ENCODE data around the gene MISP.

The MISP gene

DNA sequence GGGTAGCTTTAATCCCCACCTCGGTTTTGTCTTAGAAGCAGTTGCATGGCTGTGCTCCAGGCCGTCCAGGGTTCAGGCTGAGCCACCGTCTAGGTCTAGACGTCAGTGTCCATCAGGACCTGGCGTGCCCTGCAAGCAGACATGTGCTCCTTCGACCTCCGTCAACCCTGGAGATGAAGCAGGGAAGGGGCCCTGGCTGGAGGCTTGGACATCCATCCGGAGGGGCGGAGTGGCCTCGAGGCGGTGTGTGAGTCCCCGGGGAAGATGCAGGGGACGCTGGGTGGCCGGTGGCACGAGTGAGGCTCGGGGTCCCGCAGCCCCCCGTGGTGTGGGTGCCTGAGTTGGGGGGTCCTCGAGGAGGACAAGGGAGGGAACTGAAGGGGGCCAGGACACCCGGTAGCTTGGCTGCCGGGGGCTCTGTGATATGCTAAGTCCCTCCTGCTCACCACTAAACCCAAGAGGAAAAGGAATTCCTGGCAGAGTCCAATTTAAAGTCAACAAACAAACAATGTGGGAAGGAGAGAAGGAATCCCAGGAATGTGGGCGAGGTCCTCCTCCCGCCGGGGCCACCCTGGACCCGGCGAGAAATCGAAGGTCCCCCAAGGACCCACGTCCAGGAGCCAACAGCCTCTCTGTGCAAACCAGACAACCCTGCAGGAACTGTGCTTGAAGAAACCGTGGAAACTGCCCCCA, 31.4 kb downstream of the MISP start:
- WGBS, 2 experiments (ENCODE audit: insufficient coverage in 2 of 2), result 10 to 20% methylated on average over 14 to 25 of the region's 29 CpGs
- Histone ChIP-seq H3K4me3 (ENCODE audit: extremely low read depth, insufficient read depth, low read length, poor library complexity, severe bottlenecking) (peak overlapping the region; percentile 26), H3K9me3 (ENCODE audit: control insufficient read depth, low read length) (no peaks in the 10 kb centered on the region), H3K4me1 (ENCODE audit: control insufficient read depth, insufficient read depth, low read length, poor library complexity, severe bottlenecking) (peaks cover 7% of the 10 kb centered on the region), H3K36me3 (ENCODE audit: control insufficient read depth, insufficient read depth, low read length) (no peaks in the 10 kb centered on the region), H3K27ac (ENCODE audit: low read depth, low read length, severe bottlenecking) (peak overlapping the region; percentile 95)

GRCh38 chr19:782878-783668, 32.2 kb downstream of the MISP start:
- Histone ChIP-seq H3K27ac (ENCODE audit: low read depth, low read length, severe bottlenecking) (peak overlapping the region; percentile 95), H3K36me3 (ENCODE audit: control insufficient read depth, insufficient read depth, low read length) (no peaks in the 10 kb centered on the region), H3K9me3 (ENCODE audit: control insufficient read depth, low read length) (no peaks in the 10 kb centered on the region), H3K4me3 (ENCODE audit: extremely low read depth, insufficient read depth, low read length, poor library complexity, severe bottlenecking) (peak overlapping the region; percentile 26), H3K4me1 (ENCODE audit: control insufficient read depth, insufficient read depth, low read length, poor library complexity, severe bottlenecking) (peaks cover 7% of the 10 kb centered on the region)
- whole genome bisulfite sequencing, 2 experiments (ENCODE audit: insufficient coverage in 2 of 2), result 59 to 69% methylated on average over 23 to 27 of the region's 30 CpGs

DNA sequence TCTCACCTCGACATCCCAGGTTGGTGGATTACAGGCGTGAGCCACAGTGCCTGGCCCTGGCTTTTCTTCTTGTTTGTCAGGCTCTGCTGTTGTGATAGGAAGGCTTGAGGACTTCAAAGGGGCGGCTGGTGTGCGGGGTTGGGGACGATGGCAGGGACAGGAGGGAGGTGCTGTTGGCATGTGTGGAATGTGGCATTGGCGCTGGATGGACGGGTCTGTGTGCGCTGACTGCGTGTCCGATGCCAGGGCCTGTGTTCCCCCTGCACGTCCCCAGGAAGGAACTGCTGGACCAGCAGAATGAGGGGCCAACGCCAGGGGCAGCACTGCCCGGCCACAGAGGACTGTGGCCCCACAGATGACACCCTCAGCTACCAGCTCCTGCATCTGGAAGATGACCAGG, 33.6 kb downstream of the MISP start:
- H3K4me1 ChIP-seq (ENCODE audit: control insufficient read depth, insufficient read depth, low read length, poor library complexity, severe bottlenecking), result peaks cover 20% of the 10 kb centered on the region
- H3K9me3 ChIP-seq (ENCODE audit: control insufficient read depth, low read length), result no peaks in the 10 kb centered on the region
- no peak overlapping the region for H3K27ac ChIP-seq (ENCODE audit: low read depth, low read length, severe bottlenecking)
- 92 to 93% methylated on average over 10 to 13 of the region's 13 CpGs for WGBS, 2 experiments (ENCODE audit: insufficient coverage in 2 of 2)
- no peaks in the 10 kb centered on the region for H3K36me3 ChIP-seq (ENCODE audit: control insufficient read depth, insufficient read depth, low read length)
- H3K4me3 ChIP-seq (ENCODE audit: extremely low read depth, insufficient read depth, low read length, poor library complexity, severe bottlenecking), result no peak overlapping the region

DNA sequence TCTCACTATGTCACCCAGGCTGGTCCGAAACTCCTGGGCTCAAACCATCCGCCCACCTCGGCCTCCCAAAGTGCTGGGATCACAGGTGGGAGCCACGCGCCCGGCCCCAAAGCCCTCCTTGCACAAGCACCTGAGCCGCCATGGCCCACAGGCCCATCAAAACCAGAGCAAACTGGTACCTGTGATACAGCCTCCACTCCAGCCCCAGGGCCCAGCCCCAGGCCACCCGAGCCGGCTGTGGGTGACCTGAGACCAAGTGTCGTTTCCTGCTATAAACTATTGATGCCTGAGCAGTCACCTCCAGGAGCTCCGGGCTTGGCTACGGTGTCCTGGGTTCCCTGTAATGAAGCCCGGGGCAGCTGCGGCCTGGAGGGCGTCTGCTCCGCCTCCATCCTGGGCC, 36.6 kb downstream of the MISP start:
- Histone ChIP-seq H3K27ac (ENCODE audit: low read depth, low read length, severe bottlenecking) (no peak overlapping the region), H3K4me3 (ENCODE audit: extremely low read depth, insufficient read depth, low read length, poor library complexity, severe bottlenecking) (no peak overlapping the region), H3K36me3 (ENCODE audit: control insufficient read depth, insufficient read depth, low read length) (no peaks in the 10 kb centered on the region), H3K9me3 (ENCODE audit: control insufficient read depth, low read length) (no peaks in the 10 kb centered on the region), H3K4me1 (ENCODE audit: control insufficient read depth, insufficient read depth, low read length, poor library complexity, severe bottlenecking) (peaks cover 28% of the 10 kb centered on the region)
- WGBS, 2 experiments (ENCODE audit: insufficient coverage in 2 of 2), result 90 to 92% methylated on average over 15 to 16 of the region's 16 CpGs

GRCh38 chr19:788686-788982, 37.7 kb downstream of the MISP start:
- Histone ChIP-seq H3K36me3 (ENCODE audit: control insufficient read depth, insufficient read depth, low read length) (no peaks in the 10 kb centered on the region), H3K9me3 (ENCODE audit: control insufficient read depth, low read length) (no peaks in the 10 kb centered on the region), H3K4me1 (ENCODE audit: control insufficient read depth, insufficient read depth, low read length, poor library complexity, severe bottlenecking) (peaks cover 31% of the 10 kb centered on the region), H3K4me3 (ENCODE audit: extremely low read depth, insufficient read depth, low read length, poor library complexity, severe bottlenecking) (no peak overlapping the region), H3K27ac (ENCODE audit: low read depth, low read length, severe bottlenecking) (peak overlapping the region; percentile 97)
- 81 to 84% methylated on average over 9 to 11 of the region's 11 CpGs for WGBS, 2 experiments (ENCODE audit: insufficient coverage in 2 of 2)

DNA sequence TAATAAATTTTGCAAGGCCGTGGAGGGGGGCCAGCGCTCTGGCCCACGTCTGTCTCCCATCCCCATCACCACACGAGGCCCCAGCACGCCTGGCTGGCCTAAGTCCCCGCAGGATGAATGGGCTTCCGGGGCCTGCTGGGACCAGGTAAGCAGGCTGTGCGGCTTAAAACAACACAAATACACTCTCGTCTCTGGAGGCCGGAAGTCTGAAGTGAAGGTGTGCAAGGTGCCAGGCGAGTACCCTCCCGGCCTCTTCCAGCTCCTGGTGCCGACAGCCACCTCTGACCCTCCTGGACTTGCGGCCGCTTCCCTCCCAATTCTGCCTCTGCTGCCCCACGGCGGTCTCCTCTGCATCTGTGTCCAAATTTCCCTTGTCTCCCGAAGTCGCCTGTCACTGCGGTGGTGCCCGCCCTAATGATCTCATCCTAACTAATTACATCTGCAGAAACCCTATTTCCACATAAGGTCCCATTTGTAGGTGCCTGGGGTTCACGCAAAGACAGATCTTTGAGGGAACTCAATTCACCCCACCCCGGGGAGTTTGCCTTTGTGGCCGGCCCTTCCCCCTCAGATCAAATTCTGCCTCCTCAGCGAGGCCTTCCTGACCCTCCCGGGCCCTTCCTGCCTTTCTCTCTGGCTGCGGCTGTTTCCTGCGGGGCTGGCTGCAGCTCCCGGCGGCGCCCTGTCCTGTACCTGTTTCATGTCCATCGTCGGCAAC, 38.2 kb downstream of the MISP start:
- Histone ChIP-seq H3K4me3 (ENCODE audit: extremely low read depth, insufficient read depth, low read length, poor library complexity, severe bottlenecking) (no peak overlapping the region), H3K9me3 (ENCODE audit: control insufficient read depth, low read length) (no peaks in the 10 kb centered on the region), H3K36me3 (ENCODE audit: control insufficient read depth, insufficient read depth, low read length) (no peaks in the 10 kb centered on the region), H3K27ac (ENCODE audit: low read depth, low read length, severe bottlenecking) (peak overlapping the region; percentile 97), H3K4me1 (ENCODE audit: control insufficient read depth, insufficient read depth, low read length, poor library complexity, severe bottlenecking) (peaks cover 31% of the 10 kb centered on the region)
- 36 to 37% methylated on average over 29 to 30 of the region's 33 CpGs for WGBS, 2 experiments (ENCODE audit: insufficient coverage in 2 of 2)

DNA sequence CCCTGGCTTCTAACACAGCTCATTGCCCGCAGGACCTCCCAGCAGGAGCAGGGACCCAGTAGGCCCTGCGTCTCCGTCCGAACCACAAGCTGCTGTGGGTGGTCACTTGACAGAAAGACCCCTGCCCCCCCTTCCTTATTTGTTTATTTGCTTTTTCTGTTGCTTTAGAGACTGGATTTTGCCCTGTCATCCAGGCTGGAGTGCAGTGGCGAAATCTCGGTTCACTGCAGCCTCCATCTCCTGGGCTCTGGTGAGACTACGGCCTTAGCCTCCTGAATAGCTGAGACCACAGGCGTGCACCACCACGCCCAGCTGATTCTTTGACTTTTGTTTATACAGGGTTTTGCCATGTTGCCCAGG, 38.8 kb downstream of the MISP start:
- Histone ChIP-seq H3K4me3 (ENCODE audit: extremely low read depth, insufficient read depth, low read length, poor library complexity, severe bottlenecking) (no peak overlapping the region), H3K9me3 (ENCODE audit: control insufficient read depth, low read length) (no peaks in the 10 kb centered on the region), H3K4me1 (ENCODE audit: control insufficient read depth, insufficient read depth, low read length, poor library complexity, severe bottlenecking) (peaks cover 31% of the 10 kb centered on the region), H3K36me3 (ENCODE audit: control insufficient read depth, insufficient read depth, low read length) (no peaks in the 10 kb centered on the region), H3K27ac (ENCODE audit: low read depth, low read length, severe bottlenecking) (peak overlapping the region; percentile 97)
- WGBS, 2 experiments (ENCODE audit: insufficient coverage in 2 of 2), result 79 to 81% methylated on average over 6 to 9 of the region's 9 CpGs

GRCh38 chr19:791007-791566, 40.2 kb downstream of the MISP start:
- H3K27ac ChIP-seq (ENCODE audit: low read depth, low read length, severe bottlenecking), result no peak overlapping the region
- WGBS, 2 experiments (ENCODE audit: insufficient coverage in 2 of 2), result 94% methylated on average over 24 to 25 of the region's 26 CpGs
- no peak overlapping the region for H3K4me3 ChIP-seq (ENCODE audit: extremely low read depth, insufficient read depth, low read length, poor library complexity, severe bottlenecking)
- peaks cover 31% of the 10 kb centered on the region for H3K4me1 ChIP-seq (ENCODE audit: control insufficient read depth, insufficient read depth, low read length, poor library complexity, severe bottlenecking)
- no peaks in the 10 kb centered on the region for H3K9me3 ChIP-seq (ENCODE audit: control insufficient read depth, low read length)
- no peaks in the 10 kb centered on the region for H3K36me3 ChIP-seq (ENCODE audit: control insufficient read depth, insufficient read depth, low read length)

- WGBS, 2 experiments (ENCODE audit: insufficient coverage in 2 of 2), result 79 to 81% methylated on average over 4 to 6 of the region's 8 CpGs
- no peaks in the 10 kb centered on the region for H3K9me3 ChIP-seq (ENCODE audit: control insufficient read depth, low read length)
Observed at GRCh38 chr19:791567-792305, 40.8 kb downstream of the MISP start.

DNA sequence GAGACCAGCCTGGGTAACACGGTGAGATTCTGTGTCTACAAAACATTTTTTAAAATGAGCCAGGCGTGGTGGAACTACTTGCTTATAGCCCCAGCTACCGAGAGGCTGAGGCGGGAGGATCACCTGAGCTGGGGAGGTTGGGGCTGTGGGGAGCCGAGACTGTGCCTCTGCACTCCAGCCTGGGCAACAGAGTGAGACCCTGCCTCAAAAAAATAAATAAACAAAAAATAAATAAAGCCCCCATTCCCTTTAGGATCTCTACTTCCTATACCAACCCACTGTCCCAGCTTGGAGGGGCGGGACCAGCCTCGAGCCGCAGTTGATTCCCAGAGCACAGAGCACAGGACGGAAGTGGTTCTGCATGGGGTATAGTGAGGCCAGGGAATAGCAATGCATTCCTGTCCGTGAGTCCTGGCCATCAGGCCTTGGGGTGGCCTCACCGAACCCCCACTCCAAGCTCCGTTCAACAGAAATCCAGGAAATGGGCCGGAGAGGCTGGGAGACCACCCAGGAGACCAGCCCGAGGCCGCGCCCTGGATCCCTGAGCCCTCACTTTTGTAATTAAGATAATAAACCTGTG, 41.5 kb downstream of the MISP start:
- Histone ChIP-seq H3K9me3 (ENCODE audit: control insufficient read depth, low read length) (no peaks in the 10 kb centered on the region), H3K27ac (ENCODE audit: low read depth, low read length, severe bottlenecking) (no peak overlapping the region), H3K4me1 (ENCODE audit: control insufficient read depth, insufficient read depth, low read length, poor library complexity, severe bottlenecking) (peaks cover 31% of the 10 kb centered on the region), H3K4me3 (ENCODE audit: extremely low read depth, insufficient read depth, low read length, poor library complexity, severe bottlenecking) (no peak overlapping the region), H3K36me3 (ENCODE audit: control insufficient read depth, insufficient read depth, low read length) (no peaks in the 10 kb centered on the region)
- WGBS, 2 experiments (ENCODE audit: insufficient coverage in 2 of 2), result 86% methylated on average over 10 to 11 of the region's 16 CpGs

More at GRCh38 chr19:791567-792305, 40.8 kb downstream of the MISP start:
- Histone ChIP-seq H3K4me1 (ENCODE audit: control insufficient read depth, insufficient read depth, low read length, poor library complexity, severe bottlenecking) (peaks cover 31% of the 10 kb centered on the region), H3K36me3 (ENCODE audit: control insufficient read depth, insufficient read depth, low read length) (no peaks in the 10 kb centered on the region), H3K27ac (ENCODE audit: low read depth, low read length, severe bottlenecking) (no peak overlapping the region), H3K4me3 (ENCODE audit: extremely low read depth, insufficient read depth, low read length, poor library complexity, severe bottlenecking) (no peak overlapping the region)
